Measurements from ENCODE around the gene ADCYAP1R1. TPM values are rescaled to one million over a fixed set of nuclear protein-coding genes. Genes with fewer than 3 reads are reported as not detected.

Gene ADCYAP1R1
- total RNA-seq, 1 donor from 2014 or later: not detected

DNA sequence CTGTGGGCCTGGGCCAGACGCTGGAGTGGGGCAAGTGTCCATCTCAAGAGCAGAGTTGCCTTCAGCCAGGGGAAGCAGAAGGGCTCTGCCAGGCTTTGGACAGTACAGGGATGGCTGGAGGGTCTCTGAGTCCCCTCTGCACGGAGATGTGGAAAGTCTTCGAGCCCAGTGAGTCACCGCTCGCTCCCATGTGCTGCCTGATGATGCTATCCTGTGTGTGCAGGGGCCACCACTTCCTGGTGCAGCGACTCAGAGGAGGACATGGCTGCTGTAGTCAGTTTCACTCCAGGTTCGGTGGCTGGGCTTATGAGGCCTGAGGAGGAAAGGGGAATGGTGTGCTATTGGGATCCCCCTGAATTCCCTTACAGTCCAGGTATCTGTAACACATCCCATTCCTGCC is 6.0 kb downstream of the ADCYAP1R1 start:
- no peak overlapping the region for H3K4me3 ChIP-seq (ENCODE audit: low read depth, low read length)
- TF ChIP-seq, protein P1, sequence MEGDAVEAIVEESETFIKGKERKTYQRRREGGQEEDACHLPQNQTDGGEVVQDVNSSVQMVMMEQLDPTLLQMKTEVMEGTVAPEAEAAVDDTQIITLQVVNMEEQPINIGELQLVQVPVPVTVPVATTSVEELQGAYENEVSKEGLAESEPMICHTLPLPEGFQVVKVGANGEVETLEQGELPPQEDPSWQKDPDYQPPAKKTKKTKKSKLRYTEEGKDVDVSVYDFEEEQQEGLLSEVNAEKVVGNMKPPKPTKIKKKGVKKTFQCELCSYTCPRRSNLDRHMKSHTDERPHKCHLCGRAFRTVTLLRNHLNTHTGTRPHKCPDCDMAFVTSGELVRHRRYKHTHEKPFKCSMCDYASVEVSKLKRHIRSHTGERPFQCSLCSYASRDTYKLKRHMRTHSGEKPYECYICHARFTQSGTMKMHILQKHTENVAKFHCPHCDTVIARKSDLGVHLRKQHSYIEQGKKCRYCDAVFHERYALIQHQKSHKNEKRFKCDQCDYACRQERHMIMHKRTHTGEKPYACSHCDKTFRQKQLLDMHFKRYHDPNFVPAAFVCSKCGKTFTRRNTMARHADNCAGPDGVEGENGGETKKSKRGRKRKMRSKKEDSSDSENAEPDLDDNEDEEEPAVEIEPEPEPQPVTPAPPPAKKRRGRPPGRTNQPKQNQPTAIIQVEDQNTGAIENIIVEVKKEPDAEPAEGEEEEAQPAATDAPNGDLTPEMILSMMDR (conservative IDR thresholded peaks at IDR 0.05; ENCODE audit: low read depth, low read length): no peak
- no peak for DNase-seq (ENCODE audit: low read depth)

DNA sequence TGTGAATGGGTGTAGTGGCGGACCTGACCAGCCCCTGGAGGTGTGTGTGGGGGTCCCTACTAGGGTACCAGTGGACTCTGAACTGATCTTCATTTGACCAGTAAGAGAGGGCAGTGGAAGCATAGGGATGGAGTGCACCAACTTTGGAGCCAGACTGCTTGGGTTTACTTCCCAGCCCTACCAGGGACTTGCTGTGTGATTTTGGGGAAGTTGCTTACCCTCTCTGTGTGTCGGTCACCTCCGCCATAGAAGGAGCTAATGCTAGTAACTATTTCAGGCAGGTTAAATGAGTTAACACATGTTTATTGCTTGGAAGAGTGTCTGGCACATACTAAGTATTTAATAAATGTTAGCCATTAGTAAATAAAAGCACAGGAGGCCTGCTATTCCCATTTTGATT is 6.6 kb downstream of the ADCYAP1R1 start:
- no peak for DNase-seq (ENCODE audit: low read depth)
- no peak overlapping the region for H3K4me3 ChIP-seq (ENCODE audit: low read depth, low read length)
- TF ChIP-seq, protein P1 (conservative IDR thresholded peaks at IDR 0.05; ENCODE audit: low read depth, low read length): no peak

DNA sequence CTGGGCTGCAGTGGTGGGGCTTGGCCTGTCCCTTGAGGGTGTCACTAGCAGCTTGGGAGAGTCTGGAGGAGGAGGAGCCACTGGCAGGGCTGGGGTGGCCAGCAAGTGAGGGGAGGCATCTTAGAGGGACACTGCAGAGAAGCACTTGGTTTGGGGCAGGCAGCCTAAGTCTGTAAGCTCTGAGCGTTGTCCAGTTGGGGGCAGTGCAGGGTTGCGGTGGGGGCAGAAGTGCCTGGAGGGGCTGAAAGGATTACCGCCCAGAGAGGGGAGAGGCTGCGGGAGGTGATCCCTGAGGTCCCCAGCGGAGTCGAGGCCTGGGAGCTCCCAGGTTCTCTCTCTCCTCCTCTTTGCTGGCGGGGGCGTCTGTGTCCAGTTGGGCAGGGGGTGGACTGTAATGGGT is 7.4 kb downstream of the ADCYAP1R1 start:
- TF ChIP-seq, protein P1 (conservative IDR thresholded peaks at IDR 0.05; ENCODE audit: low read depth, low read length): no peak
- DNase-seq (ENCODE audit: low read depth): no peak
- no peak overlapping the region for H3K4me3 ChIP-seq (ENCODE audit: low read depth, low read length)

DNA sequence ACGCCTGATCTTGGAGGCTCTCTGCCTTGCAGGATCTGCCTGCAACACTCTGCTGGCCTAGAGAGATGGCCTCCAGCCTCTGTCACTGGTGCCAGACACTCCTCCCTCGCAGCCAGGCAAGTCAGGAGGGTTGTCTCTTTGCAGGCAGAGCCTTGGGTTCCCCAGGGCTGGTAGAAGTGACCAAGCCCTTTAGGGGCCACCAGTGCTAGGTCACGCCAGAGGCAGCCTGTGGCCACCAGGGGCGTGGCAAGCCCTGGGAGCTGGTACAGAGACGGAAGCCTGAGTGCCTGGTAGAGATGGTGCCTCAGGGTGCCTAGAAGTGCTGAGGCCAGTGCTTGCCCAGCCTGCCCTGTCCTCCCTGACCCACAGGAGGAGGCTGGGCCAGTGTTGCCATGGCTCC is 9.1 kb downstream of the ADCYAP1R1 start:
- TF ChIP-seq, protein P1 (conservative IDR thresholded peaks at IDR 0.05; ENCODE audit: low read depth, low read length): no peak
- no peak overlapping the region for H3K4me3 ChIP-seq (ENCODE audit: low read depth, low read length)
- DNase-seq (ENCODE audit: low read depth): no peak

DNA sequence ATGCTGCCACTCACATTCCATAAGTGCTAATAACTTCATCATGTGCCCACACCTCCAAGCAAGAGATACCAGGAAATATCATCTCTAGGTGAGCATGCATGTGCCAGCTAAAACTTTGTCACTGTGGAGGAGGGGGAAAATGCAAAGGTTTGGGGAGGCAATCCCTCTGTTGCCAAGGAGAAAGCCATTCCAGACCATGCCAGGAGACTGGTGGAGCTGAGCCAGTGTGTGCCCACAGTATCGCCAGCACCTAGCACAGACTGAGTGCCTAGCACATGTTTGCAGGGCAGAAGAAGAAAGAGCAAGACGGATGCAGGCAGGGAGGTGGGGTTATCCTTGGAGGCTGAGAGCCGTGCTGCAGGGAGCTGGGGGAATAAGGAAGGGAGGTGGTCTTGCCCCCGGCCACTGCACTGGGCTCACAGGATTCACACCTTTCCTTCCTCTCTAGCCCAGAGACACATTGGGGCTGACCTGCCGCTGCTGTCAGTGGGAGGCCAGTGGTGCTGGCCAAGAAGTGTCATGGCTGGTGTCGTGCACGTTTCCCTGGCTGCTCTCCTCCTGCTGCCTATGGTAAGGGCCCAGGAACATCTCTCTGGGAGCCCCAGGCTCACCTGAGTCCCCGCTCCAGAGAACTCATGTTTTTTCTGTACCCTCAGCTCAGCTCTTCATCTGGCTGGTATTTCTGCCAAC is 10.8 kb downstream of the ADCYAP1R1 start:
- TF ChIP-seq, protein P1 (conservative IDR thresholded peaks at IDR 0.05; ENCODE audit: low read depth, low read length): no peak
- DNase-seq (ENCODE audit: low read depth): no peak
- no peak overlapping the region for H3K4me3 ChIP-seq (ENCODE audit: low read depth, low read length)

DNA sequence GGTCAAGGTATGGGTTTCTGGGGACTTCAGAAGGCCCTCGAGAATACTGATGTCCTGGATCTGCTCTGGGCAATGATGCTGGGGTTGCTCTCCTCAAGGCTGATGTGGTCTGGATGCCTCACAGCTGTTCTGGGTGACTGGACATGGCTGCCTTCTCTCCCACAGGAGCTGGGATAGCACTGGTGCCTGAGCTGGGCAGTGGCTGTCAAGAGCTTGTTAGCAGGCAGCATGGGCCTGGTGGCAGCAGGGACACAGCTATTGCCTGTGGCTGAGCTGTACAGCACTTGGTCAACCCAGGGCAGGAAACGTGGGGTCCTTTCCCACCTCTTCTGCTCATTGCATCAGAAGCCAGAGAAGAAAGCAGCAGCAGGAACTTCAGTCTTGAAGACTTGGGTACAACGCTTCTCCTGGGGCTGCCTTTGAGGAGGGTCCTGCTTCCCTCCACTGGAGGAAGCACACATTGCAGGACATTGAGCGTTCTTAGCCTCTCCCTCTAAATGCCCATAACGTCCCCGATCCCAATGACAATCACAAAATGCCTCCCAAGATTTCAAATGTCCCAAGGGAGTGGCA is 13.0 kb downstream of the ADCYAP1R1 start:
- H3K4me3 ChIP-seq (ENCODE audit: low read depth, low read length): no peak overlapping the region
- no peak for DNase-seq (ENCODE audit: low read depth)
- TF ChIP-seq, protein P1 (conservative IDR thresholded peaks at IDR 0.05; ENCODE audit: low read depth, low read length): no peak

DNA sequence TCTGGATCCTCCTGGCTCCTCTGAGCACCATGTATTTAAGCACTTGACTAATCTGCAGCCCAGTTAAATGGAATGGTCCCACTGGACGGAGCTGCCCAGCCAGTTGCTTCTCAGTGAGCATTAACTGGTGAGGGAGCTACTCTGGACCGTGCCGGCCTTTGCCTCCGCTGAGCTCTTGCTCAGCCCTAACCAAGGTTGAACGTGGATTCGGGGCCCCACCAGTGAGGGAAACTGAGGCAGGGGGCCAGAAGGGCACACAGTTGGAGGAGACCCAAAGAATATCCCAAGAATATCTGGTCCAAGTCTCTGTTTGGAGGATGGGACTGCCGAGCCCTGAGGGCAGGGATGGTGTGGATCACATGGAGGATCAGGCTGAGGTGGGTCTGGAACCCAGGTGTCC is 13.7 kb downstream of the ADCYAP1R1 start:
- no peak overlapping the region for H3K4me3 ChIP-seq (ENCODE audit: low read depth, low read length)
- DNase-seq (ENCODE audit: low read depth): no peak
- TF ChIP-seq, protein P1 (conservative IDR thresholded peaks at IDR 0.05; ENCODE audit: low read depth, low read length): no peak

All from epithelial cell of proximal tubule (primary cell).